ENCODE data around the gene SLC6A8.
"Not testable (repeated sequence)": the region's sequence is repeated elsewhere in the genome, so short reads cannot be mapped to it uniquely, and the experiment has no call there.

The SLC6A8 gene

GRCh38 chrX:153733651-153734240 lies 46.0 kb downstream of the SLC6A8 start:
- no peak for DNase-seq

DNA sequence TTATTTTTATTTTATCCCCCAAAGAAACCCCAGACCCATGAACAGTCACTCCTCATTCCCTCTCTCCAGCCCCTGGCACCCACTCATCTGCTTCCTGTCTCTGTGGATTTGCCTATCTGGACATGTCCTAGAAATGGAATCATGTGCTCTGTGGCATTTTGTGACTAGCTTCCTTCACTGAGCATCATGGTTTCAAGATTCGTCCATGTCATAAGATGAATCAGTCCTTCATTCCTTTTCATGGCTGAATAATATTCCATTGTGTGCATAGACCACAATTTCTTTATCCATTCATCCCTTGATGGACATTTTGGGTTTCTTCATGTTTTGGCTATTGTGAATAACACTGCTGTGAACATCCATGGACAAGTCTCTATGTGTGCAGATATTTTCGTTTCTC lies 47.1 kb downstream of the SLC6A8 start:
- DNase-seq: no peak

DNA sequence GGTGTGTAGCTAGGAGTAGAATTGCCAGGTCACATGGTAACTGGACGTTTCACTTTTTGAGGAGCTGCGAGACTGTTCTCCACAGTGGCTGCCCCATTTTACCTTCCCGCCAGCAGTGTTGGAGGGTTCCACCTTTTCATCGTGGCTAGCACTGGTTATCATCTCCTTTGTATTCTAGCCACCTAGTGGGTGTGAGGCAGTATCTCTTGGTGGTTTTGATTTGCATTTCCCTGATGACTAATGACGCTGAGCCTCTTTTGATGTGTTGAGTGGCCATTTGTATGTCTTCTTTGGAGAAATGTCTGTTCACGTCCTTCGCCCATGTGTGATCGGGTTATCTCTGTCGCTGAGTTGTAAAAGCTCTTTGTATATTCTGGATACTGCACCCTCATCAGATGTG lies 47.5 kb downstream of the SLC6A8 start:
- no peak for DNase-seq

- DNase-seq: no peak
Measured at GRCh38 chrX:153736071-153736820, 48.5 kb downstream of the SLC6A8 start.

- DNase-seq: no peak
Measured at GRCh38 chrX:153736871-153737441, 49.2 kb downstream of the SLC6A8 start.

DNA sequence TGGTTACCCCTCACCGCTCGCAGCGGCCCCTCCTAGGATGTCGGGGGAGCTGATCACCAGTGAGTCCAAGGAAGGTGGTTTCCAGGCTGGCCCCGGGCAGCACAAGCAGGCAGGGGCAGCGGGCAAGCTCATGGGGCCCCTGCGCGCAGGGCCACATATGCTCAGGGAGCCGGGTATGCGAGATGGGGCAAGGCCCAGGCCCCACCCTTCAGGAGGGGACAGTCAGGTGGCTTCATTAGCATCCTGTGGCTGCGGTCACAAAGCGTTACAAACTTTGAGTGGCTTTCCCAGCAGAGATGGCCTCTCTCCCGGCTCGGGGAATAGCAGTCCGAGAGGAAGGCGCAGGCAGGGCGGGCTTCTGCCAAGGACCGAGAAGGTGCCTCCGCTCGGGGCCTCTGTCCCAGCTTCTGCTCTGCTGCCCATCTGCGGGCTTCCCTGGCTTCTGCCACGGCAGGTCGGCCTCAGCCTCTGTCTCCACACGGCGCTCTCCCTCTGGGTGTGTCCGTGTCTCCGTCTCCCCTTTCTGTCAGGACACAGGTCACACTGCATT lies 50.4 kb downstream of the SLC6A8 start:
- no peak for DNase-seq

DNA sequence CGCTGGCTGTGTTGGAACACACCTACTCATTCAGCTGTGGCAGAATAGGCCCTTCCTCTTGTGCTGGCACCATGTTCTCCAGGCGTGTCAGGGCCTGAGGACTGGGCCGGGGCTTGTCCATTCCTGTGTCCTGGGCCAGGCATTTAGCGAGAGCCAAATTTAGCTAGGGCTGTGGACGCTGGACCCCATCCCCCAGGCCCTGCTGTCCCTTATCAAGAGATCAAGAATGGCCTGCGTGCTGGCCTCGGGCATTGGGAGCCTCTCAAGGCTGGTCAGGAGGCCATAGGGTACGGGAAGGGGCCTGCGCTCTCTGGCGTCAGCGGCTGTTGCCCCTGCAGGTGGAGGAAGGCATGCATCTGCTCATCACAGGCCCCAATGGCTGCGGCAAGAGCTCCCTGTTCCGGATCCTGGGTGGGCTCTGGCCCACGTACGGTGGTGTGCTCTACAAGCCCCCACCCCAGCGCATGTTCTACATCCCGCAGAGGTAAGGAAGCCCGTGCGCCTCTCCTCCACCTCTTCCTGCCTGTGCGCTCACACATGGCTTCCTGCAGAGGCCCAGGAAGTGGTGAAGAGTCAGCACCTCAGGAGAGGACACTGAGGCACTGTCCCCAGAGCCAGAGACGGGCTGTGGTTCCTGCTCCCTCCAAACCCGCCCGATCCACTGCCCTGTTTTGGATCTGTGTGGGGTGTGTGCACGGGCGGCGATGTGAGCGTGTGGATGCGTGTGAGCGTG lies 52.2 kb downstream of the SLC6A8 start:
- DNase-seq: no peak

DNA sequence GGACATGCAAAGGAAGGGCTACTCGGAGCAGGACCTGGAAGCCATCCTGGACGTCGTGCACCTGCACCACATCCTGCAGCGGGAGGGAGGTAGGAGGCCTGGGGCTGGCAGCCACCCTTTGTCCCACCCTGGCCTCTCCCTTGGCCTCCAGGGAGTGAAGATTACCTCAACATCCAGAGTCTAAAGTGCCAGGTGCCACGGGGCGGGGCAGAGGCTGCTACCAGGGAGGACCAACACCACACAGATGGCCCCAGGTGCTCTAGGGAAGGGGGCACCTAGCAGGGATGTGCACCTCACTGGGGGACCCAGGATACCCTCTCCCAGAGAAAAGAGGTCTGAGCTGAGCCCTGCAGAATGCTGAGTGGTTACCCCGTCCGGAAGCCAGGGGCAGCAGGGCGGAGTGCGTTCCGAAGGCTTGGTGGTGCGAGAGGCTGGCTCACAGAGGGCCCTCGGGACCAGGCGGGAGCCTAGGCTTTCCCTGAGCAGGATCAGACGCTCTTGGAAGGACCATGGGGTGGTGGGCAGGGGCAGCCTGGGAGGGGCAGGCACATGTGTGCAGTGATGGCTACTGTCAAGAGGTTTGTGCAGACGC lies 53.0 kb downstream of the SLC6A8 start:
- DNase-seq: no peak

DNA sequence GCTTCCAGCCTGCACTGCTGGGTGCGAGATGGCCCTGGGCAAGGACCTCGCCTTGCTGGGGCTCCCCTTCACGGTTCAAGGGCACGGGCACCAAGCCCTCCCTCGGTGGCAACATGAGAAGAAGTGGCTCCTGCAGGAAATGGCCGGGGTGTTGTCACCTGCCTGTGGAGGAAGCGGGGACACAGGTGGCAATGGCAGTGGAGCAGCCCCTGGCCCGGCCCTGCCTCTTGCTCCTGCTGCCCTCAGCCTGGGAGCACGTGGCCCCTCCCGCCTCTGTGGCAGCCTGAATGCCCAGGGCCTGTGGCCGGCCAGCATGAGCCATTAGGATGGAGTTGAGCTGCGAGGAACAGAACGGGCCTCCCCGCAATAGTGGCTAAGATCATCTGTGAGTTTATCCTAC lies 53.7 kb downstream of the SLC6A8 start:
- DNase-seq: no peak

- not testable (repeated sequence) for DNase-seq
Measured at GRCh38 chrX:153742111-153742510, 54.4 kb downstream of the SLC6A8 start.

GRCh38 chrX:153742796-153743467 lies 55.2 kb downstream of the SLC6A8 start:
- DNase-seq: not testable (repeated sequence)

- not testable (repeated sequence) for DNase-seq
Measured at GRCh38 chrX:153743468-153744209, 55.9 kb downstream of the SLC6A8 start.

GRCh38 chrX:153744210-153745066 lies 56.7 kb downstream of the SLC6A8 start:
- no peak for DNase-seq

GRCh38 chrX:153745067-153745433 lies 57.3 kb downstream of the SLC6A8 start:
- not testable (repeated sequence) for DNase-seq

All from effector CD8-positive, alpha-beta T cell (primary cell).